CD14-positive monocyte (primary cell): ENCODE measurements around the gene ANO4. TPM values are rescaled to one million over a fixed set of nuclear protein-coding genes. Genes with fewer than 3 reads are reported as not detected.

ENCODE experiments used
- DNase-seq, 3 donors: peaks; one replicate each; pipeline ENCODE4 v3.0.0-alpha.2; 2011 to 2022
- H2AFZ ChIP-seq: 2 replicates; pipeline ENCODE4 v1.6.0; 2012; ENCODE audit warnings: mild to moderate bottlenecking, low read depth, low read length, inconsistent platforms; ENCODE audit not compliant: insufficient read depth, poor library complexity, severe bottlenecking
- H3K27ac ChIP-seq, 2 donors: 1 replicate in 1 of 2; 2 replicates in 1 of 2; pipeline ENCODE4 v1.5.1; 2012 to 2013; ENCODE audit warnings: low read length in 2 of 2, control low read depth in 1 of 2, inconsistent platforms in 1 of 2, low read depth in 1 of 2, mild to moderate bottlenecking in 1 of 2
- H3K27me3 ChIP-seq, 2 donors: one replicate each; pipeline versions ENCODE4 v1.6.0 to v1.6.1; 2011 to 2013; ENCODE audit warnings: low read length in 2 of 2; ENCODE audit not compliant: control insufficient read depth in 2 of 2, insufficient read depth in 2 of 2
- H3K36me3 ChIP-seq, 2 donors: replicated peaks in 1 of 2; 1 replicate in 1 of 2; 2 replicates in 1 of 2; pipeline versions ENCODE4 v1.5.1 to v1.6.1; 2012 to 2013; ENCODE audit warnings: low read length in 2 of 2, control low read depth in 1 of 2, inconsistent platforms in 1 of 2, mild to moderate bottlenecking in 1 of 2; ENCODE audit not compliant: insufficient read depth in 2 of 2, control insufficient read depth in 1 of 2
- H3K4me1 ChIP-seq, 2 donors: 1 replicate in 1 of 2; 2 replicates in 1 of 2; pipeline versions ENCODE4 v1.5.1 to v1.6.1; 2012 to 2013; ENCODE audit warnings: low read length in 2 of 2, control low read depth in 1 of 2, inconsistent platforms in 1 of 2, mild to moderate bottlenecking in 1 of 2, moderate library complexity in 1 of 2; ENCODE audit not compliant: insufficient read depth in 2 of 2, control insufficient read depth in 1 of 2
- H3K4me2 ChIP-seq: replicated peaks from 2 replicates; pipeline ENCODE3; 2012; ENCODE audit warnings: low read length, moderate library complexity, mild to moderate bottlenecking; ENCODE audit not compliant: poor library complexity, severe bottlenecking; ENCODE audit errors: extremely low read depth
- H3K4me3 ChIP-seq, 3 experiments: fragments of 200-600 bp in 1 of 3; sonication (generic) in 1 of 3; replicated peaks in 1 of 3; 1 replicate in 2 of 3; 2 replicates in 1 of 3; pipeline ENCODE4 v1.5.1; 2011 to 2013; ENCODE audit warnings: low read length in 3 of 3, mild to moderate bottlenecking in 3 of 3, control low read depth in 2 of 3, low read depth in 2 of 3, inconsistent platforms in 1 of 3, moderate library complexity in 1 of 3
- H3K79me2 ChIP-seq: 2 replicates; pipeline ENCODE4 v1.6.0; 2012; ENCODE audit warnings: mild to moderate bottlenecking, control low read depth, inconsistent platforms, low read length, moderate library complexity; ENCODE audit not compliant: insufficient read depth
- H3K9ac ChIP-seq: 2 replicates; pipeline ENCODE4 v1.6.0; 2017; ENCODE audit warnings: low read length, mild to moderate bottlenecking; ENCODE audit not compliant: insufficient read depth, poor library complexity, severe bottlenecking
- H3K9me3 ChIP-seq, 2 donors: replicated peaks in 1 of 2; 1 replicate in 1 of 2; 2 replicates in 1 of 2; pipeline versions ENCODE4 v1.5.1 to v1.6.1; 2012 to 2013; ENCODE audit warnings: low read length in 2 of 2, control low read depth in 1 of 2; ENCODE audit not compliant: control insufficient read depth in 1 of 2, insufficient read depth in 1 of 2
- H4K20me1 ChIP-seq: 2 replicates; pipeline ENCODE4 v1.6.0; 2012; ENCODE audit warnings: mild to moderate bottlenecking, low read length, control low read depth, moderate library complexity; ENCODE audit not compliant: insufficient read depth
- H3K27ac Mint-ChIP-seq, 7 donors: one replicate each; pipeline ENCODE4 v1.8.0; 2020; ENCODE audit warnings: mild to moderate bottlenecking in 7 of 7, mixed read lengths in 7 of 7, moderate library complexity in 6 of 7, inconsistent platforms in 2 of 7
- H3K27me3 Mint-ChIP-seq, 3 donors: one replicate each; pipeline ENCODE4 v1.8.0; 2021 to 2022; ENCODE audit warnings: low read depth in 3 of 3, mild to moderate bottlenecking in 3 of 3, mixed read lengths in 3 of 3, moderate library complexity in 3 of 3, inconsistent platforms in 1 of 3
- H3K36me3 Mint-ChIP-seq, 2 donors: one replicate each; pipeline ENCODE4 v1.8.0; 2020; ENCODE audit warnings: mixed read lengths in 2 of 2, inconsistent platforms in 1 of 2, mild to moderate bottlenecking in 1 of 2
- H3K4me1 Mint-ChIP-seq: one replicate; pipeline ENCODE4 v1.8.0; 2020; ENCODE audit warnings: mild to moderate bottlenecking, mixed read lengths
- H3K4me3 Mint-ChIP-seq, 2 donors: one replicate each; pipeline ENCODE4 v1.8.0; 2020; ENCODE audit warnings: mild to moderate bottlenecking in 2 of 2, mixed read lengths in 2 of 2, moderate library complexity in 1 of 2
- H3K9me3 Mint-ChIP-seq, 7 donors: one replicate each; pipeline ENCODE4 v1.8.0; 2020 to 2022; ENCODE audit warnings: mixed read lengths in 7 of 7, mild to moderate bottlenecking in 6 of 7, moderate library complexity in 6 of 7, inconsistent platforms in 2 of 7
- WGBS: methylation state at CpG from one replicate; pipeline ENCODE4 v1.1.5; 2013; ENCODE audit warnings: missing lambda C conversion rate; ENCODE audit not compliant: insufficient coverage; 5-methylcytosine and 5-hydroxymethylcytosine counted together
- intact Hi-C, 2 donors: fragments of 100-400 bp; cut with micrococcal nuclease; formaldehyde crosslinking; loops; one replicate each; pipeline versions ENCODE4 v1.15.0 to v1.15.1; 2023
- polyA plus RNA-seq, 3 donors: library from polyadenylated mRNA; depleted of rRNA in 1 of 3; unstranded in 2 of 3; stranded (reverse) in 1 of 3; fragments of 300-500 nt in 2 of 3; fragments of >200 nt in 1 of 3; fragmentation: Illumina TruSeq in 2 of 3; gene quantifications; 1 replicate in 2 of 3; 2 replicates in 1 of 3; pipeline ENCODE4 v1.2.3, GENCODE V29; 2012 to 2021
- TF ChIP-seq, protein P1 (sequence below): fragments of 200-600 bp; IDR thresholded peaks from one replicate; pipeline ENCODE4 v1.8.0; 2022; ENCODE audit warnings: antibody characterized with exemption, mild to moderate bottlenecking

ANO4 gene
- polyA plus RNA-seq, 3 donors, result not detected

- Histone ChIP-seq H2AFZ (no peak overlapping the region), H3K27ac (no peak overlapping the region), H3K4me2 (no peak overlapping the region), H4K20me1 (no peaks in the 10 kb centered on the region), H3K27me3 (no peaks in the 10 kb centered on the region), H3K4me3 (no peak overlapping the region), H3K79me2 (no peaks in the 10 kb centered on the region), H3K9me3 (no peaks in the 10 kb centered on the region), H3K9ac (no peak overlapping the region), H3K36me3 (no peaks in the 10 kb centered on the region), H3K4me1 (no peaks in the 10 kb centered on the region)
- DNase-seq, result no peak
- Mint-ChIP-seq H3K4me1 (no peaks in the 10 kb centered on the region), H3K27ac (no peak overlapping the region), H3K27me3 (peaks cover 0 to 3% (median 2%) of the 10 kb centered on the region in 3 donors), H3K4me3 (no peak overlapping the region), H3K9me3 (peaks cover 0 to 2% (median 0%) of the 10 kb centered on the region in 7 donors), H3K36me3 (no peaks in the 10 kb centered on the region)
- no CpG with 5 or more reads among the region's 1 CpG for WGBS
- TF ChIP-seq, protein P1, sequence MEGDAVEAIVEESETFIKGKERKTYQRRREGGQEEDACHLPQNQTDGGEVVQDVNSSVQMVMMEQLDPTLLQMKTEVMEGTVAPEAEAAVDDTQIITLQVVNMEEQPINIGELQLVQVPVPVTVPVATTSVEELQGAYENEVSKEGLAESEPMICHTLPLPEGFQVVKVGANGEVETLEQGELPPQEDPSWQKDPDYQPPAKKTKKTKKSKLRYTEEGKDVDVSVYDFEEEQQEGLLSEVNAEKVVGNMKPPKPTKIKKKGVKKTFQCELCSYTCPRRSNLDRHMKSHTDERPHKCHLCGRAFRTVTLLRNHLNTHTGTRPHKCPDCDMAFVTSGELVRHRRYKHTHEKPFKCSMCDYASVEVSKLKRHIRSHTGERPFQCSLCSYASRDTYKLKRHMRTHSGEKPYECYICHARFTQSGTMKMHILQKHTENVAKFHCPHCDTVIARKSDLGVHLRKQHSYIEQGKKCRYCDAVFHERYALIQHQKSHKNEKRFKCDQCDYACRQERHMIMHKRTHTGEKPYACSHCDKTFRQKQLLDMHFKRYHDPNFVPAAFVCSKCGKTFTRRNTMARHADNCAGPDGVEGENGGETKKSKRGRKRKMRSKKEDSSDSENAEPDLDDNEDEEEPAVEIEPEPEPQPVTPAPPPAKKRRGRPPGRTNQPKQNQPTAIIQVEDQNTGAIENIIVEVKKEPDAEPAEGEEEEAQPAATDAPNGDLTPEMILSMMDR, result no peak
- intact Hi-C loops, result no loop called here
These were observed 39.4 kb upstream of the ANO4 start for GRCh38 chr12:100755186-100755585.

- intact Hi-C loops, result no loop called here
- Histone ChIP-seq H3K9me3 (no peaks in the 10 kb centered on the region), H3K79me2 (no peaks in the 10 kb centered on the region), H3K27ac (no peak overlapping the region), H3K27me3 (no peaks in the 10 kb centered on the region), H4K20me1 (no peaks in the 10 kb centered on the region), H3K9ac (no peak overlapping the region), H3K4me1 (no peaks in the 10 kb centered on the region), H2AFZ (no peak overlapping the region), H3K4me3 (no peak overlapping the region), H3K4me2 (no peak overlapping the region), H3K36me3 (no peaks in the 10 kb centered on the region)
- Mint-ChIP-seq H3K27me3 (peaks cover 0 to 1% (median 0%) of the 10 kb centered on the region in 3 donors), H3K4me1 (no peaks in the 10 kb centered on the region), H3K36me3 (no peaks in the 10 kb centered on the region), H3K27ac (no peak overlapping the region), H3K9me3 (peaks cover 0 to 3% (median 0%) of the 10 kb centered on the region in 7 donors), H3K4me3 (no peak overlapping the region)
- TF ChIP-seq, protein P1, result no peak
- DNase-seq, result no peak
- 92% methylated on average over 2 of the region's 2 CpGs for WGBS
These were observed 36.5 kb upstream of the ANO4 start for GRCh38 chr12:100758083-100758482.
